ENCODE data around the gene STX10.

DNA sequence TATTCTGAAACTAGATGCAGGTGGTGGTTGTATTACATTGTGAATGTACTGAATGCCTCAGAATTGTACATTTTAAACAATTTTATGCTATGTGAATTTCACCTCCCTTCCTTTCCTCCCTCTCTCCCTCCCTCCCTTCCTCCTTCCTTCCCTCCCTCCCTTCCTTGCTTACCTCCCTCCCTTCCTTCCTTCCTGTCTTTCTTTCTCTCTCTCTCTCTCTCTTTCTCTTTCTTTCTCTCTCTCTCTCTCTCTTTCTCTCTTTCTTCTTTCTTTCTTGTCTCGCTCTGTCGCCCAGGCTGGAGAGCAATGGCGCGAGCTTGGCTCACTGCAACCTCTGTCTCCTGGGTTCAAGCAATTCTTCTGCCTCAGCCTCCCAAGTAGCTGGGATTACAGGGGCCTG, 37.2 kb upstream of the STX10 start:
- TF ChIP-seq, protein P1, sequence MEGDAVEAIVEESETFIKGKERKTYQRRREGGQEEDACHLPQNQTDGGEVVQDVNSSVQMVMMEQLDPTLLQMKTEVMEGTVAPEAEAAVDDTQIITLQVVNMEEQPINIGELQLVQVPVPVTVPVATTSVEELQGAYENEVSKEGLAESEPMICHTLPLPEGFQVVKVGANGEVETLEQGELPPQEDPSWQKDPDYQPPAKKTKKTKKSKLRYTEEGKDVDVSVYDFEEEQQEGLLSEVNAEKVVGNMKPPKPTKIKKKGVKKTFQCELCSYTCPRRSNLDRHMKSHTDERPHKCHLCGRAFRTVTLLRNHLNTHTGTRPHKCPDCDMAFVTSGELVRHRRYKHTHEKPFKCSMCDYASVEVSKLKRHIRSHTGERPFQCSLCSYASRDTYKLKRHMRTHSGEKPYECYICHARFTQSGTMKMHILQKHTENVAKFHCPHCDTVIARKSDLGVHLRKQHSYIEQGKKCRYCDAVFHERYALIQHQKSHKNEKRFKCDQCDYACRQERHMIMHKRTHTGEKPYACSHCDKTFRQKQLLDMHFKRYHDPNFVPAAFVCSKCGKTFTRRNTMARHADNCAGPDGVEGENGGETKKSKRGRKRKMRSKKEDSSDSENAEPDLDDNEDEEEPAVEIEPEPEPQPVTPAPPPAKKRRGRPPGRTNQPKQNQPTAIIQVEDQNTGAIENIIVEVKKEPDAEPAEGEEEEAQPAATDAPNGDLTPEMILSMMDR (conservative IDR thresholded peaks at IDR 0.05; ENCODE audit: low read depth, low read length), result no peak
- TF ChIP-seq EZH2 (IDR thresholded peaks at IDR 0.05; ENCODE audit: low read length, unreplicated experiment) (no peak), EZH2phosphoT487 (IDR thresholded peaks at IDR 0.05; ENCODE audit: borderline replicate concordance, low read length) (no peak)
